Liver (tissue), 3 donors: Measurements from ENCODE around the gene RASAL1.

Source experiments
- CTCF ChIP-seq: fragments of 150-350 bp; IDR thresholded peaks from 2 replicates; pipeline ENCODE4 v1.5.1; 2017; ENCODE audit warnings: improper control_type of control experiment, low read depth, low read length; ENCODE audit not compliant: missing input control
- EGR1 ChIP-seq, 2 donors: IDR thresholded peaks; 2 replicates each; pipeline ENCODE4 v1.6.1; 2016 to 2018; ENCODE audit warnings: antibody characterized with exemption in 2 of 2, low read depth in 2 of 2
- MAX ChIP-seq: IDR thresholded peaks from 2 replicates; pipeline ENCODE4 v1.6.1; 2016; ENCODE audit warnings: antibody characterized with exemption
- donor health status: healthy.
- donor health status: healthy.

- TF ChIP-seq CTCF (no peak), MAX (no peak), EGR1 (IDR thresholded peaks at IDR 0.05; ENCODE audit: low read depth in 2 of 2) (no peak)
These were observed 83.8 kb downstream of the RASAL1 start for GRCh38 chr12:113051759-113052158.
